ENCODE data around the gene STRN3.
"Not testable (repeated sequence)": the region's sequence is repeated elsewhere in the genome, so short reads cannot be mapped to it uniquely, and the experiment has no call there.

Gene STRN3

GRCh38 chr14:30903285-30904124 is 122.7 kb downstream of the STRN3 start:
- DNase-seq, result no peak

DNA sequence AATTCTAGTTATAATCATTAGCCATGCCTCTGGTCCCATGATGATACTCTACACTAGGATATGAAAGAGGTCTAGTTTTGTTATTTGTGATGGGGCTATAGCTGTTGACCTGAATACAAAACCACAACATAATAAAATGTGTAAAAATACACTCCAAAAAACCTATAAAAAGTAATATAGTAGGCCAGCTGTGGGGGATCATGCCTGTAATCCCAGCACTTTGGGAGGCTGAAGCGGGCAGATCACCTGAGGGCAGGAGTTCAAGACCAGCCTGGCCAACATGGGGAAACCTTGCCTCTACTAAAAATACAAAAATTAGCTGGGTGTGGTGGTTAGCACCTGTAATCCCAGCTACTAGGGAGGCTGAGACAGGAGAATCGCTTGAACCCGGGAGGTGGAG is 129.1 kb downstream of the STRN3 start:
- not testable (repeated sequence) for DNase-seq

GRCh38 chr14:30896435-30896834 is 129.7 kb downstream of the STRN3 start:
- no peak for DNase-seq

- DNase-seq, result no peak
Measured at GRCh38 chr14:30894923-30895515, 131.2 kb downstream of the STRN3 start.

GRCh38 chr14:30893819-30894218 is 132.4 kb downstream of the STRN3 start:
- DNase-seq, result no peak

DNA sequence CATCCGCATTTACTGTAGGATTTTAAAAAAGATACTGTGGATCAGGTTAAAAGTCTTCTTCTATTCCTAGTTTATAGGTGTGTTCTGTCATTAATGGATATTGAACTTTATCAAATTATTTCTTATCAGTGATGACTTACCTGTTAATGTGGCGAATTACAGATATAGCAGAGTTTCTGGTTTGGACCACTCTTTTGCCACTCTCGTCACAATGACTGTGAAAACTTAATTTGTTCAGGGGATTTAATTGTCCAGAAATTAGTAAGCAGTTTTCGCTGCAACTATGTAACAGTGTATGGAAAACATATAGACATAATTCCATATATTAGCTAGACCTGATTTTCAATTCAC is 137.0 kb downstream of the STRN3 start:
- no peak for DNase-seq

GRCh38 chr14:30888480-30889243 is 137.5 kb downstream of the STRN3 start:
- DNase-seq, result no peak

- DNase-seq, result no peak
Measured at GRCh38 chr14:30885840-30886740, 140.1 kb downstream of the STRN3 start.

GRCh38 chr14:30884901-30885300 is 141.3 kb downstream of the STRN3 start:
- DNase-seq, result no peak

GRCh38 chr14:30883508-30884294 is 142.5 kb downstream of the STRN3 start:
- DNase-seq, result no peak

GRCh38 chr14:30882431-30882830 is 143.7 kb downstream of the STRN3 start:
- no peak for DNase-seq

- no peak for DNase-seq
Measured at GRCh38 chr14:30876692-30877091, 149.5 kb downstream of the STRN3 start.

DNA sequence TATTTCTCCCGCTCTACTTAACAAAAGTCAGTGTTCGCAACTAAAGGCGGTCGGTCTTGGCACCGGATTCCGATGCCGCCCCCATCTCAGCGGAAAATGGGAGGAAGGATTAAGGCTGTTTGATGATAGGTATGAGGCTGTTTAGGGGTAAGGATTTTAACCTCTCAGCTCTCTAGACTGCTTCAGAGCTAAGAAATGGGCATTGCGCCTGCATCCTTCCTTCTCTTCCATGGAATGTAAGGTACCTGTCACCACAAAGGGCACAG is 150.5 kb downstream of the STRN3 start:
- no peak for DNase-seq

DNA sequence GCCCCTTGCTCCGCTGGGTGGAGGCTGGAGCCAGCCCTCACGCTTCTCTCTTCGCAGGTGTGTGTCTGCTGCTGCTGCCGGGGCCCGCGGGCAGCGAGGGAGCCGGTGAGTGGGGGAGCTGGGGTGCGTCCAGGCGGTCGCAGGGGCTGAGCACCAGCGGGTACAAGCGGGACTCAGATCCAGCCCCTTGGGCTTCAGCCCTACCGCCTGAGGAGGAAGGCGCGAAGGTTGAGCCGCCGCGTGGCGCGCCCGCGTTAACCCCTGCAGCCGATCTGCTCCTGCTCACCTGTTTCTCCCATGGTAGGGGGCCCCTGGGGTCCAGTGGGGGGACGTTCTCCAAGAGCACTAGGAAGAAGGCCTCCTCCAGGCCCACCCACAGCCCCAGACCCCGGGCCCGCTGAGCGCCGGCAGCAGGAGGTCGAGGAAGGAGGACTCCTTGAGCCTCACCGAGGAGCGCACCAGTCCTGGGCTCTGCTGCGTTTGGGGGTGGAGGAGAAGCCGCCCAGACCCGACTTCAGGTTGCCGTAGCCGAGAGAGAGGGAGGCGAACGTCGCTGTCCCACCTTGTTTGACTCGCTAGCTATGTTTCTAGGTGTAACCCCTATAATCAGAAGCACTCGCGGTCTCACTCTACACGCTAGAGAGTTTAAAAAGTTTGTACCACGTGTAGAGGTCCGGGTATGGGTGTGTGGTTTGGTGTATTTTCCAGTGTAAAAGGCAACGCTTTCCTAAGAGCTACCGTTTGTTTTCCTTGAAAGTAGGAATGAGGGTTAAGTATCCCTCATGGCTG is 151.0 kb downstream of the STRN3 start:
- peak; percentile 9 for DNase-seq

GRCh38 chr14:30874120-30874998 is 151.8 kb downstream of the STRN3 start, which contains the start of gene COCH:
Gene COCH, plus strand, starts transcription at chr14:30874559. Its CDS starts 380 bp downstream, at chr14:30874939.
- peak; percentile 38 for DNase-seq

DNA sequence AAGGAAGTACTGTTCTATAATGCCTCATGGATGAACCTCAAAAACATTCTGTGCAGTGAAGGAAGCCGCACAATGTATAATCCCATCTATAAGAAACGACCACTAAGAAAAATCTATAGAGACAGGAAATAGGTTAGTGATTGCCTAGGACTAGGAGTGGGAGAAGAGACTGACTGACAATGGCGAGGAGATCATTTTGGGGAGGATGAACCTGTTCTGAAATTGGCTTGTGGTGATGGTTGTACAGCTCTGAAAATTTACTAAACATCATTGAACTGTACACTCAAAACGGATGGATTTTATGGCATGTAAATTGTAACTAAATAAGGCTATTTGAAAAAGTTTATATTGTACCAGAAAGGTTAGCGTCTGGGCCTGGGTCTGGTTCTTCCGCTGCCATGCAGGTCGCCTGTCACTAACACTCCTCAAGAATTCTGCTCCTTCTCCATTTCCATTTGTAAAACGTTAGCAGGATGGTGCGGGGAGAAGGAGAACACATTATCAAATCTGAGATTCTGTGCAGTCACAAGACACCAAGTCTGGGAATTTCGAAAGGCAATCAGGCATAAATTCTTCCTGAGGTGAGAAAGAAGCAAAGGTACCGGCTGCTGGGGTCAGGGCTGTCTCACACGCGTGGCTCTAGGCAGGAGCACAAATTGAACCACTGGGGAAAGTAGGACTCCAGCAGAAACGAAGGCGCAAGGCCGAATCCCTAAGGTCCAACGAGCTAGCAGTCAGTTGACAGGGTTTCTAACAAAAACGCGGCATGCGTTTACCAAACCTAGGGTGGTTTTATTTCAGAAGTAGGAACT is 152.7 kb downstream of the STRN3 start:
- DNase-seq, result no peak

- DNase-seq, result no peak
Measured at GRCh38 chr14:30872602-30873001, 153.6 kb downstream of the STRN3 start.

DNA sequence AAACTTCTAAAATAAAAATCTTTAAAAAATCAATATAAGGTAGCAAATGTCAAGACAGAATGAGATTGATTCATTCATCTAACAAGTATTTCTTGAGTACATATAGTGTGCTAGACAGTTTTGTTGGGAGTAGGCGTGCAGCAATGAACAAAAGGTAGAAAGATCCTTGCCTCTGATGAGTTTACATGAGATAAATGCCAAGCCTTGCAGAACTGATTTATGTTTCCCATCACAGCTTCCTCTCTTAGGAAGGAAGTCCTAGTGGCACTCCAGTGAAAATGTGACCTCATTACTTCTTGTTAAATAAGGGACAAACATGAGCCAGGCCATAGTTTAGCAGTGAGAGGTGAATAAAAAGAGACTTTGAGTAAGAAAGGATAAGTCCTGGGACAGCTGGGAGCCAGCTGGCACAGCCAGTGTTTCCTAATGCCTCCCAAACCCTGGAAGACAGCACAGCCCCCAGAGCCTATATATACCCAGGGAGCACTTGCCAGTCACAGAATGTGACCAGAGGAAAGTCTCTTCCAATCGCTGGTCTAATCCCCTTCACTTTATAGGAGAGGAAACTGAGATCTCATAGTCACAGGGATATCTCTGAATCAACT is 156.5 kb downstream of the STRN3 start:
- DNase-seq, result no peak

DNA sequence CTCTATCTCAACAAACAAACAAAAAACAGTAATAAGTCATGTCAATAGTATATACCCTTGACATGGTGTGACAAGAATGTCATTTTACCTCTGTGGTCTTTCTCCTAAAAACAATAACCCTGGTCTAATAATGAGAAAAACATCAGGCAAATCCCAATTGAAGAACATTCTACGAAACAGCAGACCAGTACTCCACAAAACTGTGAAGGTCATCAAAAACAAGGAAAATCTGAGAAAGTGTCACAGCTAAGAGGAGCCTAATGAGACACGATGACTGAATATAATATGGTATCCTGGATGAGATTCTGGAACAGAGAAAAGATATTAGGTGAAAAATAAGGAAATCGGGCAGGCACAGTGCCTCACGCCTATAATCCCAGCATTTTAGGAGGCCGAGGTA is 157.4 kb downstream of the STRN3 start:
- DNase-seq, result no peak
